Measurements from ENCODE around the gene PKHD1.

PKHD1 gene

DNA sequence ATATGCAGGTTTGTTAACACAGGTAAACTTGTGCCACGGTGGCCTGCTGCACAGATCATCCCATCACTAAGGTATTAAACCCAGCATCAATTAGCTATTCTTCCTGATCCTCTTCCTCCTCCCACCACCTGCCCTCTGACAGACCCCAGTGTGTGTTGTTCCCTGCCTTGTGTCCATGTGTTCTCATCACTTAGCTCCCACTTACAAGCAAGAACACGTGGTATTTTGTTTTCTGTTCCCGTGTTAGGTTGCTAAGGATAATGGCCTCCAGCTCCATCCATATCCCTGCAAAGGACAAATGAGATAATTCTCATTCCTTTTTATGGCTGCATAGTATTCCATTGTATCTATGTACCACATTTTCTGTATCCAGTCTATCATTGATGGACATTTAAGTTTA, 294.0 kb downstream of the PKHD1 start:
- no peak for DNase-seq (ENCODE audit: low spot score)

DNA sequence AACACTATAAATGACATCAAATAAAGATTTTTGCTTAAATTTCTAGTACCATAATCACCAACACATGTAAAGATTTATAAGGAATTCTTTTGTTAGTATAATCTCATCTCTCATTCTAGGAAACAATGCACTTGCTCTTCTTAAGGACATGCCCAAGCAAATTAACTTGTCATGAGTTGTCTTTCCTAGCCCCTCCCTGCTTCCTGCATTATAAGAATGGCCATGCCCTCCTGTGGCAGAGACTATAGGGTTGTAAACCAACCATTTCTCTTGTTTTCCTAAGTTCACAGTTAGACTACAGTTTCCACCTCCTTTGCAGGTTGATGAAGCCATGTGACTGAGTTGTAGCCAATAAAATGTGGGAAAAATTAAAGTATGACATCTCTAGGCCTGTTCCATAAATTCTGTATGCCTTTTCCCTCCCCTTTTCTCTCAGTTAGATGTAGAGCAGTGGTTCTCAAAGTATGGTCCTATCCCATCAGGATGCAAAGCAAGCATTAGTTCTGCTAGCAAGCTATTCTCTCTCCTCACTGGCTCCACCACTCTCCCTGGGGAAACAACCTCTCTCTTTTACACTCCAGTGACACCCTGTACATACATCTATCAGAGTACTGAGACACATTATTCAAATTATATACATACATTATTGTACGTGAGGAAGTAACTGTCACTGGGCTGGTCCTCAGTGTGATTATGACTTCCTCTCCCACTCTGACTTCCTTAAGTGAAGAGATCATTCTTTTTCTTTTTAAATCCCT, 295.0 kb downstream of the PKHD1 start:
- no peak for DNase-seq (ENCODE audit: low spot score)

DNA sequence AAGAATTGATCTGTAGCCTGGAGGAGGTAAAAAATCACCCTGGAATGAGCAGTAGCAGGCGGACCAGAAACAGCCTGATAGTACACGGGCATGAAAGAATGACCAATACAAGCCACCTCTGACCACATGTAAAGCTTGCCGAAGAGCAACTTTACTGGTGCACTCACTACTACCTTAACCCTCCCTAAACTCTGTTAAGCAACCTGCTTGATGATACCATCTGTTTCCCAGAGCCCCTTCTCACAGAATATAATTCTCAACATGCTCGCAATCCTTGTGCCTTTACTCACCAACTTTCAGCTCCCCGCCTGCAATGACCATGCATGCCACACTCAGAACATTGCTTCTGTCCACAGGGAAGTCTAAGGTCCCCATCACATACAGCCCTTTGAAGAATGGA, 296.5 kb downstream of the PKHD1 start:
- DNase-seq (ENCODE audit: low spot score): no peak

DNA sequence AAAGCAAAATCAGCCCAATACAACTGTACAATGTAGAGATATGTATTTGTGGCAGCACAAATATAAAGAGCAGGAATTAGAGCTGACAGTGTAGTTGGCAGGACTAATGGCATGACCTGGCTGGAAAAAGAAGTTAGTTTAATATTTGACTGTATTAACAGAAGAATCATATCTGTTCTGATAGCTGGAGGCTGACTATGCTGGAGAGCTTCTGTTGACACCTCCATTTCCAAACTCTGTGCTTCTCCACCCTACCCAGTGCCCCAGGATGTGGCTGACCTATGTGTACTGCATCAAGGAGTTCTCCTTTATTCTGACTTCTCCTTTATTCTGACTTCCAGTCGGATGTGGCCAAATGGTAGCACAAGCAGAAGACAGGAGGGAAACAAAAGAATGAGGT, 299.3 kb downstream of the PKHD1 start:
- DNase-seq (ENCODE audit: low spot score): no peak

DNA sequence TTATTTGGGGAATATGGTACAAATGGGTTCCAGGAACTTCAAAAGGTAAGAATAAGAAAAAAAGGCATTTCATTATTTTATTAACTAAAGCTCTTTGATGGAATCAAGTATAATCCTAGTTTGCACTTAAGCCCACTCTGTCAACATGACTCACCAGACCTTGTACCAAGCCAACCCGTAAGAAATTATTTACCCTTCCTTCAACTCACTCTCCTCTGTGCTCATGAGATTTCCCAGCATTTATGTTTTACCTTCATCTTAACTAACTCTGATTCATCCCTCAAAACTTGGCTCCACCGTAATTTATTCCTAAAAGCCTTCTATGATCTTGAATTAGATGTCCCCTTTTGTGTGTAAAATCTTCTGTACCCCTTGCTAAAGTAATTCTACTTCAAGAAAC, 308.7 kb downstream of the PKHD1 start:
- no peak for DNase-seq (ENCODE audit: low spot score)

DNA sequence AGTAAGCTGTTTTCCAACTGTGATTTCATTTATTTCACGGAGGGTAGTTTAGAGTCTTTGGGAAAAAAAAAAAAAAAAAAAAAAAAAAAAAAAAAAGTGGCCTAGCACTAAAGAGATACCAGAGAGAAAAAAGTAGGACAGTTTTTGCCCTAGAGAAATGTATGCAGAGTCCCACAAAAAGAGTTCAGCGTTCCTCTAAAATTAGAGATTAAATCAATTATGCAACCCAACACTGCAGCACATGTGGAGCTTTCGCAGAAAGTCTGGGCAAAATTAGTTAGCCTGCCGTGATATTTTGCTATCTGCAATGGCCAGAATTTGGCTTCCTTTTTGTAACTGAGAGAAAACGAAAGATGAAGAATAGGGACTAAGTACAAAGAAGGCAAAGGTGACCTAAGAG, 309.8 kb downstream of the PKHD1 start:
- DNase-seq (ENCODE audit: low spot score): no peak

DNA sequence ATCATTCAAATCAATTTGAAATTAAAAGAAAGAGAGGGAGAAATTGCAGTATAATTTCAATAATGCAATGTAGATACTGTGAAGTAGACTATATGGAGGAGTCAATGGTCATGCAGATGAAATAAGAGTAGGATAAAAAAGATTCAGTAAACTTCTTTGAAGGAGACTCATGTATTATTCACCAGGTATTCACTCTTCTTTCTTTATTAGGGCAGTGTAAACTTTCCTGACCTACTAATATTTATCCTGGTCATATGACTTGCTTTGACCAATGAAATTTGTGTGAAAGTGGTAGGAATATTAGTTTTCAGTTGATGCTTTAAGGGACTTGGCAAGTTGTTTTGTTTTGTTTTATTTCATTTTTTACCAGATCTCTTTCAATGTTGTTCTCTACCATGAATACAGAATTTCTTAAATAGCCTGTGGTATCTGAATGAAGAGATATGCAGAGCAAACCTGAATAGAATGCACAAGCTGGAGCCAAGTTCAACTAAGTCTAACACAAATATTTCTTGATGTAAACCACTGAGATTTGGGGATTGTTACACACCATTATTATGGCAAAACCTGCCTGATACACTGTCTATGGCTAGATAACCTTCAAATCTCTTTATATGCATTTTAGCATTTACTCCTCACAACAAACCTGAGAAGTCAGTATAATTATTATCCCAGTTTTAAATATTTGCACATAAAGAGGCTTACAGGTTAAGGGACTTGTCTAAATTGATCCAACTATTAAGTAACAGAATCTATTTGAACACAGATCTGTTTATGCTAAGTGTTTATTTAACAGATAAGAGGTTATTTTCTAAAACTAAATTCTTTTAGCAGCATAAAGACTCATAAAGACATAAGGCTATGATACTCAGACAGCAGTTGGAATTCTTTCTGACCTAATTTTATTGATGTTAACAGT, 311.2 kb downstream of the PKHD1 start:
- no peak for DNase-seq (ENCODE audit: low spot score)

DNA sequence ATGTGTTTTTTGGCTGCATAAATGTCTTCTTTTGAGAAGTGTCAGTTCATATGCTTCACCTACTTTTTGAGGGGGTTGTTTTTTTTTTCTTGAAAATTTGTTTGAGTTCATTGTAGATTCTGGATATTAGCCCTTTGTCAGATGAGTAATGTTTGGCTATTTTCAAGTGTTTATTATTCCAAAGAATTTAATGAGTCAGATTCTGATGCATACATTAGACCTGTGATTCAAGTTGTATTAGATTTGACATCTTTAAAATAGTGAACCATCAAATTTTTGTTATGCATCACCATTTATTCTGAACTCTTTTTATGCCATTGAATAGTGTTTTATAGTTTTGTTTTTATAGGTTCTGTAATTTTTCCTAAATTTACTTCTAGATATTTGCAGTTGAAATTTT, 319.3 kb downstream of the PKHD1 start:
- DNase-seq (ENCODE audit: low spot score): no peak

DNA sequence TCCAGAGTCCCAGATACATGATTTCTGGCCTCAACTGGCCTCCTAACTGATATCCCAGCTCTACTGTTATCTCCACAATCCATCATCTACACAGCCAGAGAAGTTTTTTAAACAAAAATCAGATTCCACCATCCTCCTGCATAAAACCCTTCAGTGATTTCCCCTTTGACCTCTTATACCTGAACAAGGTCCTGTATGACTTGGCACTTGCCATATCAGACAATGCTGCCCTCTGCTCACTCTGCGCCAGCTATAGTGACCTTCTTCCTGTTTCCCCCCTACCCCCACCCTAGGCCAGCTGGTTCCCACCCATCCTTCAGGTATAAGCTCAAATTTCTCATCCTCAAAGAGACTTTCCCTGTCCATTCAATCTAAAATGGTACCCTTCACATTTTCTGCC, 322.2 kb downstream of the PKHD1 start:
- DNase-seq (ENCODE audit: low spot score): no peak

DNA sequence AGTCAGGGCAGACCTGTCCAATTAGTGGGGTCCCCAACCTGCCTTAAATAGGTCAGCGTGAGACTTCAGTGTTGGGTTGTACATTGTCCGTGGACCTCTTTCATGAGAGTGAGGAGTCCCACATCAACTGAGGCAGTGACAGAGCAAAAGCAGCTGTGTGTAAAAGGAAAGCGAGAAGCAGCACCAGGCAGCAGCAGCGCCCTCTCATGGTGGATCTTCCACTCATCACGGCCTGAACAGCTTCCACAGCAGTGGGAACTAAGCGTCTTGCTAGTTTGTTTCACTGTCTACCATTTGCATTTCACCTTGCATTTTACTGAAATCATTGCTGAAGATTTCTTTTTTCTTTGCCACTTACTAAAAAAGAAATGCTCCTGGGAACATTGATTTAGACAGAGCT, 333.8 kb downstream of the PKHD1 start:
- peak; percentile 2 for DNase-seq (ENCODE audit: low spot score)

DNA sequence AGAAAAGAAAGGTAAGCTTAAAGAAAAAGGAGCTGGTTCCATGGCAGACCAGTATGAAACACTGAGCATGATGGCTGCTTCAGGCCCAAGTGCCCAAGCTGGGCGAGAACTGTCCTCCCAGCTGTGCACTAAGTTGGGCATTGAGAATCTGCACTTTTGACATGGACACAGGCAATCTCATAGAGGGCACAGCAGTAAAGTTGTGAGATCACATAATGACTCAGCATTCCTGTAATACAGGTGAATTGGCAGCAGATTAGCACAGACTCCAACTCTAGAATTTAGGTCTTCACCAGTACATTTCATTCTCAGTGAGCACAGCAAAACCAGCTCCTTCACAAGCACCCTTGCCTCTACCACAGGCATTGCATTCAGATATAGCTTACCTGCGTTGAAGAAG, 343.4 kb downstream of the PKHD1 start:
- DNase-seq (ENCODE audit: low spot score): no peak

DNA sequence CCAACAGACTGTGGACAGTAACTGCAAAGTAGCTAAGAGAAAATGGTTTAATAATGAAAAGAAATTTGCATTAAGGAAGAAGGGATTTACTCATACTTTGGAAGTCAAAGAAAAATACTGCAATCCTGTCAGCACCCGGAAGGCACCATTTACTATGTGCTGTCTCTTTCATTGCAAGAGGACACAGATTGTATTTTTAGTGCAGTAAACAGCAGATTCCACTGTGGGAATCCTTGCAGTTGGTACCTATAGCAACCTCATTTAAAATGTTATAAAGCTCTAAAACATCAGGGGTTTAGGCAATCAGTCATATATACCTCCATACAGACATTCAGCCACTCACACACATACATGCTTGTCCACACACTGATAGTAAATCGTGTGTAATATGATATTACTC, 346.8 kb downstream of the PKHD1 start:
- DNase-seq (ENCODE audit: low spot score): no peak

DNA sequence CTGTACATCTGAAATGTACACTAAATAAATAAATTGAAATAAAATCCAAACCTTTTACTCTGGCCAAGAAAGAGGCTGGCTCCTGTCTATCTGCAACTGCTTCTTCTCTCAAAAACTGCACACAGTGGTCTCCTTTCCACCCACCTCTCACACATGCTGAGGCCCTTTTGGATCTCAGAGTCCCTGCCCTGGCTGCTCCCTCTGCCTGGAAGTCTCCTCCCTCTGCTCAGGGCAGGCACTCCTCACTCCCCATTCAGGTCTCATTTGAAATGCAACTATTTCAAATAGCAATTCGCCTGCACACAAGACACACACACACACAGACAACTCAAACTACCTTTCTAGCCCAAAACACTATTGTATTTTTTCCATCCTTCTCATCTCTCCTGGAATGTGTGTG, 348.8 kb downstream of the PKHD1 start:
- no peak for DNase-seq (ENCODE audit: low spot score)

DNA sequence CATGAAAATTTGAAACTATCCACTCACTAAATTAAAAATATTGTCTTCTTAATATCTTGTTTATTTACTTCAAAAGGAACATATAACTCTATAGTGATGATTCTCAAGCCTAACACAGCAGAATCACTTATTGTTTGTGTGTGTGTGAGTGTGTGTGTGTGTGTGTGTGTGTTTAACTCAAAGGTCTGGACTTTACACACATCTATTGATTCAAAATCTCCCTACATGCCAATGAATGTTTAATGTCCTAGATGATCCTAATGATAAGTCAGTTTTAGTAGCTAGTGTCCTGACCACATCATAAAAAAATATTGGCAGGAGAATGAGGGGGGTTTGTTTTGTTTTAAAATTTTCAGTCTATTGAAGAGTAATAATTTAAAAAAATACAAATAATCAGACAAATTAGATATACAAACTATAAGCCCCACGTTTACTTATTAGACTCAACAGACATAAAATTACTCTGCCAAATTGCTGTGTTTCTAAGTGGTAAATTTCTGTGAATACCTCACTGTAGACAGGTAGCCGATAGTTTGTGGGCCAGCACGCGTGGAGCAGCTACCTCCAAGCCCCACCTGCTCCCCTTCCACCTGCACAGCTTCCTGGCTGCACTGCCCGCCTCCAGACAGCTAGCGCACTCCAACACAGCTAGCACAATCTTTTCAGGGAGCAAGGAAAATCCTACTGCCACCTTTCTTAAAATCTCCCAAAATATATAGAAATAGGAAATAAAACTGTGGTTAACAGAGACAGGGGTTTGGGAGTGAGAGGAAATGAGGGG, 349.6 kb downstream of the PKHD1 start:
- DNase-seq (ENCODE audit: low spot score): no peak

DNA sequence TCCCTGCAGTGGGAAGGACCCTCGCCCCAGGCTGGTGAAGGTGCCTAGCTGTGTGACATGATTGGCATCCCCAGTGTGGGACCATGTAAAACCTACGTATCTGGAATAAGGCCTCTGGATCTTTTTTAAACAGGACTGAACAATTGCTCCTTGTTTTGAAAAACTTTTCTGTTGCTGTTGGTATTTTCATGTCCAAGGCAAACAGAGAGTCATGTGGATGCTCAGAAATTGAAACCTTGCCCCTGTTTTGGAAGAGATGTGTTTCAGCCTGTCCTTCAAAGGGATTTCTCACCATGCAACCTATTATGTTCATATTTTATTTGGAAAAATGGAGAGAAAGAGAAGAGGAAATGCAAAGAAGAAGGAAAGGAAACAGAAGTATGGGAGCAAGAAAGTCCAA, 362.3 kb downstream of the PKHD1 start:
- DNase-seq (ENCODE audit: low spot score): no peak

DNA sequence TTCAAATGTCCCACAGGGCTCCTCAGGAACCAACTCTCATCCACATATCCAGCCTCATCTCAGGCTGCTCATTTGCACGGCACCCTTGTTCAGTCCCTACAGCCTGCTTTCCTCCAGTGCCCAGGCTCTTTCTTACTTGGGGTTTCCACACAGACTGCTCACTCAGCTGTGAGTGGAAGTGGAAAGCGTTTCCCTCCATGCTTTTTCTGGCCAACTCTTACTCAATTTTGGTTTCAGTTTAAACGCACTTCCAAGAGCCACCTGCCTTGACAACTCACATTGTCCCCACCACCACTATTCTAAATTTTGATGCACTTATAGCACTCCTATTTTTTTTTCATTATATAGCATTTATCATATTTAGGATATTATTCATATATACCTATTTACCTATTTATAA, 367.1 kb downstream of the PKHD1 start:
- DNase-seq (ENCODE audit: low spot score): no peak

DNA sequence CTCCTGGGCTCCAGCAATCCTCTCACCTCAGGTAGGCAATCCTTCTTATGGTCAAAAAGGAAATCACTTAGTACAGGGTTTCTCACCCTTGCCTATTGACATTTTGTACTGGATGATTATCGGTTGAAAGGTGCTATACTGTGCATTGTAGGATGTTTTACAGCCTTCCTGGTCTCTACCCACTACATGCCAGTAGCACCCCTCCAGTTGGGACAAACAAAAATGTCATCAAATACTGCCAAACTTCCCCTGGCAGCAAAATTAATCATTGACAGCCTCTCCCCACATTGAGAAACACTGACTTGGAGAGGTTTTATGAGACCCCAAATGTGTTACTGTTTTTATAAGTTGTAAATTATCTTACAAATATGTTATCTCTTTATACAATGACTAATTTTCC, 368.1 kb downstream of the PKHD1 start:
- no peak for DNase-seq (ENCODE audit: low spot score)

DNA sequence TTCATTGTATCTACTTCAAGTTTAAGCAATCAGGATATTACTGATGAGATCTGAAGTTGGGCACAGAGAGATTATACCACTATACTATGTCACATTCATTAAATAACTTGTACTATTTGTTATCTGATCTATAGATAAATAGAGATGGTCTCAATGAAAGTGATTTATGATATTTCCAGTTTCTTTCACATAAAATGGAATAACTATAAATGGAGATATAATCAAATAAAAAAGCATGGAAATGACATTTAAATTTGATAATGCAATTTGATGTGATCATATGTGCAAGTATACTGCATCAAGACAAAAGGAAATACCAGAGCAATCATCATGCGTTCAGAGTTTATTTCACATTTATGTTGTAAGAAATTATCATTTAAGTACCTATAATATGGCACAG, 368.9 kb downstream of the PKHD1 start:
- DNase-seq (ENCODE audit: low spot score): no peak

DNA sequence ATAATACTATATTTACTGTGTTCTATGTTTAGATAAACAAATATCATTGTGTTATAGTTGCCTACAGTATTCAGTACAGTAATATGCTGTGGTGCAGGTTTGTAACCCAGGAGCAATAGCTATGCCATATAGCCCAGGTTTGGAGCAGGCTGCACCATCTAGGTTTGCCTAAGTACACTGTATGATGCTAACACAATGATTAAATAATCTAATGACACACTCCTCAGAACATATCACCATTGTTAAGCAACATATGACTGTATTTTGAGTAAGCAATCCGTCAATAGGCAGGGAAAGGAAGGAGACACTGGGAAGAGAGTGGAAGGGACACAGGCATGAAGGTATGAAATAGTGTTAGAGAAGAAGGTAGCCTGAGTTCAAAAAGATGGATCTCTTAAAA, 369.9 kb downstream of the PKHD1 start:
- DNase-seq (ENCODE audit: low spot score): no peak

DNA sequence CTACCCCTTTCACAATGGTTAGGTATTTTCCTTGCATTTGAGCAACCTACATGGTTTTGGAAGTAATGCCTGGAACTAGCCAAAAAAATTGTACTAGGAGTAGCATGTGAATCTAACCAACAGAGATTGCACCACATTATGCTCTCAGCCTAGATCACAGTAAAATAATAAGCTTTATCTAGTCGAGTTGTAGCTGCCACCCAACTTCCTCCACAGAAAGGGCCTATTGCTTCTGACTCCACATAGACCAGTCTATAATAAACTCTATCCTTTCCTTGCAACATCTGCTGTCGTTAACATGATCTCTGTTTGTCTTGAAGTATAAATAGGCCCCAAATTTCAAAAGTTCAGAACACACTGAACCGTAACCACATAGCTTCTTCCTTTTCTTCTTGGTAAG, 375.5 kb downstream of the PKHD1 start:
- no peak for DNase-seq (ENCODE audit: low spot score)

DNA sequence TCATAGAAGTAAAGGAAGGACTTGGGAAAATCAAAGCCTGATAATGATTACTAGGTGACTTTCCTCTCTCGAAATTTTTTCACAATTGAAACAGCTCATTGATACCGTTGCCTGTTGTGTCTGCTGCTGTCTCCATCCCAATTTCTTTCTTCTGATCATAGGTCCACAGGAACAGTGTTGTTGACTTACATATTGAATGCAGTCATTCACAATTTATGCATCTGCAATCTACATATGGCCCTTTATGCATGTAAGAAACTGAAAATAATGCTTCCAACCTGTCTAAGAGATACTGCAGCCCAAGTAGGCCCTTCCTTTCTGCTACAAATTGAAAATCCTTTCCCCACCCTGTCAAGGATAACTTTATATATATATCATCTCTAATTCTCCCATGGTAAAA, 381.3 kb downstream of the PKHD1 start:
- DNase-seq (ENCODE audit: low spot score): no peak

DNA sequence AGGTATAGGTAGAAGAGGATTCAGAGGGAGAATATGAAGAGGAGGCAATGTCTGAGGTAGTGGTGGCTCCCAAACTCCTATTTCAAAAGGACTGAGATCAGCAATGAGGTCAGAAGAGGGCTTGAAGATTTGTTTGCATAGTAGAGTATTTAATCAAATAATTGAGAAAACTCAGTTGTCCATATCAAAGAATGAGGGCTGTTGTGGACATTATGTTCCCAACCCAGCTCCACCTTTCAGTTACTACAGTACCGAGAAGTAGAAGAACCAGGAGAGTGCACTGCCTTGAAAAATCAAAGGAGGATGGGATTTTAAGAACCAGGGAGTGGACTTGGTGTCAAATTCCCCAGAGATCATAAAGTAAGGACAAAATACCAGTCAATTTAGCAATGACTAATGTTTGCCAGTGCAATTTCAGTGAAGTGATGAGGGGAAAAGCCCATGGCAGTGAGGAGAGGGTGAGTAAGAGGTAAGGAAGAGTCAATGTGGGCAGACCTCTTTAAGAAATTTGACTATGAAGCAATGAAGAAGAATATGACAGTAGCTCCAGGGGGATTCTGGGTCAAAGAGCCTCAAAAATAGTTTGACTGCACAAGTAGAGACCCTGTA, 382.4 kb downstream of the PKHD1 start:
- DNase-seq (ENCODE audit: low spot score): no peak
